Smooth muscle cell (in vitro differentiated cells): Measurements from ENCODE around the gene KCNK6. TPM values are rescaled to one million over a fixed set of nuclear protein-coding genes. Genes with fewer than 3 reads are reported as not detected.
"Not testable (repeated sequence)": the region's sequence is repeated elsewhere in the genome, so short reads cannot be mapped to it uniquely, and the experiment has no call there.

Source experiments
- DNase-seq: peaks from one replicate; lab custom pipeline; 2025; ENCODE audit not compliant: unreplicated experiment; lab: John Stamatoyannopoulos, UW
- H2AFZ ChIP-seq: fragments of 200-600 bp; sonication (generic); 2 replicates; pipeline ENCODE4 v1.6.0; 2016; ENCODE audit warnings: antibody characterized with exemption, low read depth, mild to moderate bottlenecking
- H3F3A ChIP-seq: fragments of 200-600 bp; sonication (generic); 2 replicates; pipeline ENCODE4 v1.6.0; 2017; ENCODE audit warnings: antibody characterized with exemption, low read depth
- H3K27ac ChIP-seq: fragments of 200-600 bp; sonication (generic); 2 replicates; pipeline ENCODE4 v1.5.1; 2016; ENCODE audit warnings: low read depth, mild to moderate bottlenecking
- H3K27me3 ChIP-seq: fragments of 200-600 bp; sonication (generic); 2 replicates; pipeline ENCODE4 v1.6.1; 2016; ENCODE audit warnings: low read depth, mild to moderate bottlenecking
- H3K36me3 ChIP-seq: fragments of 200-600 bp; sonication (generic); 2 replicates; pipeline ENCODE4 v1.5.1; 2016; ENCODE audit warnings: low read depth
- H3K4me1 ChIP-seq: fragments of 200-600 bp; sonication (generic); 2 replicates; pipeline ENCODE4 v1.5.1; 2016; ENCODE audit warnings: low read depth
- H3K4me2 ChIP-seq: fragments of 200-600 bp; sonication (generic); 2 replicates; pipeline ENCODE4 v1.6.0; 2016; ENCODE audit warnings: mild to moderate bottlenecking
- H3K4me3 ChIP-seq: fragments of 200-600 bp; sonication (generic); 2 replicates; pipeline ENCODE4 v1.5.1; 2016; ENCODE audit warnings: mild to moderate bottlenecking
- H3K79me2 ChIP-seq: fragments of 200-600 bp; sonication (generic); 2 replicates; pipeline ENCODE4 v1.6.0; 2016; ENCODE audit warnings: low read depth, mild to moderate bottlenecking
- H3K9ac ChIP-seq: fragments of 200-600 bp; sonication (generic); 2 replicates; pipeline ENCODE4 v1.6.0; 2016; ENCODE audit warnings: low read depth
- H3K9me3 ChIP-seq: fragments of 200-600 bp; sonication (generic); replicated peaks from 2 replicates; pipeline ENCODE4 v1.5.1; 2016; ENCODE audit warnings: low read depth
- H4K20me1 ChIP-seq: fragments of 200-600 bp; sonication (generic); 2 replicates; pipeline ENCODE4 v1.6.0; 2016; ENCODE audit warnings: low read depth
- WGBS: methylation state at CpG from one replicate; pipeline ENCODE4 v1.1.7; 2016; ENCODE audit warnings: low lambda C conversion rate; 5-methylcytosine and 5-hydroxymethylcytosine counted together
- polyA plus RNA-seq: library from polyadenylated mRNA; unstranded; fragments of >200 nt; fragmentation: Nextera tagmentation; extraction: Ambion mirVana; gene quantifications from 2 replicates; pipeline ENCODE4 v1.2.1, GENCODE V29; 2016
- total RNA-seq: library from RNA; depleted of rRNA; stranded (reverse); fragments of >200 nt; gene quantifications from 2 replicates; pipeline ENCODE4 v1.2.3, GENCODE V29; 2014
- TF ChIP-seq, protein P1 (sequence below): fragments of 200-600 bp; sonication (generic); IDR thresholded peaks from 2 replicates; pipeline ENCODE4 v1.5.1; 2017; ENCODE audit warnings: borderline replicate concordance, mild to moderate bottlenecking, antibody characterized with exemption; ENCODE audit not compliant: insufficient read depth, poor library complexity, severe bottlenecking

Gene KCNK6
- total and polyA plus RNA-seq, 2 experiments from 2014 or later, result 6.5 to 12.6 TPM

DNA sequence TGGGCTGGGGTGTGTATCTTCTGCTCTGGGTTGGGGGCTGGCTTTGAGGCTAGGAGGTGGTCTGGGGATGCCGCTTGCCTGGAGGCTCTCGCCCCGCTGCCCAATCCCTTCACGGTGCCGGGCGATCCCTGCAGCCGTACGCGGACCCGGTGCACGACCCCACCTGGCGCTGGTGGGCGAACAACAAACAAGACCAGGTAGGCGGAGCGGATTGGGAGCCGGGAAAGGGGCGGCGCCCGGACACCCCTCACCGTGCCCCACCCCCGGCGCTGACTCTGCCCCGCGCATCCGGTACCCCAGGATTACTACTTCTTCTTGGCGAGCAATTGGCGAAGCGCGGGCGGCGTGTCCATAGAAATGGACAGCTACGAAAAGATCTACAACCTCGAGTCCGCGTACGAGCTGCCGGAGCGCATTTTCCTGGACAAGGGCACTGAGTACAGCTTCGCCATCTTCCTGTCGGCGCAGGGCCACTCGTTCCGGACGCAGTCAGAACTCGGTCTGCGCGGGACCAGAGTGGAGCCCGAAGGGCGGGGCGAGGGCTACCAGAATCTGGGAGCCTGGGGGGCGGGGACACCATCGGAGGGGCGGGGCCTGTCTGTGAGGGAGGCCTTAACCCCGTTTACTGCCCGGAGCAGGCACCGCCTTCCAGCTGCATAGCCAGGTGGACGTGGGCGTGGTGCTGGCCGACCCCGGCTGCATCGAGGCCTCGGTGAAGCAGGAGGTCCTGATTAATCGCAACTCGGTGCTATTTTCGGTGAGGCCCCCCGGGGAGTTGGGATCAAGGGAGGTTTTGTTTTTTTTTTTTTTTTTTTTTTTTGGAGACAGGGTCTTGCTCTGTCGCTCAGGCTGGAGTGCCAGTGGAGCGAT, 42.7 kb downstream of the KCNK6 start:
- DNase-seq, result peak; percentile 40
- H3K27ac ChIP-seq, result no peak overlapping the region
- whole genome bisulfite sequencing, result 3% methylated on average over 68 of the region's 68 CpGs
- H2AFZ ChIP-seq, result peak overlapping the region; percentile 89
- no peaks in the 10 kb centered on the region for H3K9me3 ChIP-seq
- H3K79me2 ChIP-seq, result no peaks in the 10 kb centered on the region
- H3K4me1 ChIP-seq, result no peaks in the 10 kb centered on the region
- H3K4me2 ChIP-seq, result peak overlapping the region; percentile 99
- H4K20me1 ChIP-seq, result no peaks in the 10 kb centered on the region
- peak overlapping the region; percentile 70 for H3K4me3 ChIP-seq
- no peaks in the 10 kb centered on the region for H3F3A ChIP-seq
- H3K36me3 ChIP-seq, result no peaks in the 10 kb centered on the region
- TF ChIP-seq, protein P1, sequence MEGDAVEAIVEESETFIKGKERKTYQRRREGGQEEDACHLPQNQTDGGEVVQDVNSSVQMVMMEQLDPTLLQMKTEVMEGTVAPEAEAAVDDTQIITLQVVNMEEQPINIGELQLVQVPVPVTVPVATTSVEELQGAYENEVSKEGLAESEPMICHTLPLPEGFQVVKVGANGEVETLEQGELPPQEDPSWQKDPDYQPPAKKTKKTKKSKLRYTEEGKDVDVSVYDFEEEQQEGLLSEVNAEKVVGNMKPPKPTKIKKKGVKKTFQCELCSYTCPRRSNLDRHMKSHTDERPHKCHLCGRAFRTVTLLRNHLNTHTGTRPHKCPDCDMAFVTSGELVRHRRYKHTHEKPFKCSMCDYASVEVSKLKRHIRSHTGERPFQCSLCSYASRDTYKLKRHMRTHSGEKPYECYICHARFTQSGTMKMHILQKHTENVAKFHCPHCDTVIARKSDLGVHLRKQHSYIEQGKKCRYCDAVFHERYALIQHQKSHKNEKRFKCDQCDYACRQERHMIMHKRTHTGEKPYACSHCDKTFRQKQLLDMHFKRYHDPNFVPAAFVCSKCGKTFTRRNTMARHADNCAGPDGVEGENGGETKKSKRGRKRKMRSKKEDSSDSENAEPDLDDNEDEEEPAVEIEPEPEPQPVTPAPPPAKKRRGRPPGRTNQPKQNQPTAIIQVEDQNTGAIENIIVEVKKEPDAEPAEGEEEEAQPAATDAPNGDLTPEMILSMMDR, result no peak
- peaks cover 41% of the 10 kb centered on the region for H3K27me3 ChIP-seq
- no peak overlapping the region for H3K9ac ChIP-seq

DNA sequence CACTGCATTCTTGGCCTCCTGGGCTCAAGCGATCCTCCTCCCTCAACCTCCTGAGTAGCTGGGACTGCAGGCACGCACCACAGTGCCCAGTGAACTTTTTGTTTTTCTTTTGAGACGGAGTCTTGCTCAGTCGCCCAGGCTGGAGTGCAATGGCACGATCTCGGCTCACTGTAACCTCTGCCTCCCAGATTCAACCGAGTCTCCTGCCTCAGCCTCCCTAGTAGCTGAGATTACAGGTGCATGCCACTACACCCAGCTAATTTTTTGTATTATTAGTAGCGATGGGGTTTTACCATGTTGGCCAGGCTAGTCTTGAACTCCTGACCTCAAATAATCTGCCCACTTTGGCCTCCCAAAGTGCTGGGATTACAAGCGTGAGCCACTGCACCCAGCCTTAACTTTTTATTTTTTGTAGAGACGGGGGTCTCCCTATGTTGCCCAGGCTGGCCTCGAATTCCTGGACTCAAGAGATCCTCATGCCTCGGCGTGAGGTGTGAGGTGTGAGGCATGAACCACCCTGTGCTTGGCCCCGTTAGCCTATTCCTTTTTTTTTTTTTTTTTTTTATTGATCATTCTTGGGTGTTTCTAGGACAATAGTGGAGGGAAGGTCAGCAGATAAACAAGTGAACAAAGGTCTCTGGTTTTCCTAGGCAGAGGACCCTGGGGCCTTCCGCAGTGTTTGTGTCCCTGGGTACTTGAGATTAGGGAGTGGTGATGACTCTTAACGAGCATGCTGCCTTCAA, 43.5 kb downstream of the KCNK6 start:
- H3K79me2 ChIP-seq, H3K27ac ChIP-seq, H3K9me3 ChIP-seq, H3K4me3 ChIP-seq, DNase-seq, H4K20me1 ChIP-seq, H3F3A ChIP-seq, H3K4me1 ChIP-seq, H3K36me3 ChIP-seq, H3K9ac ChIP-seq, H2AFZ ChIP-seq: not testable (repeated sequence)
- WGBS, result 87% methylated on average over 14 of the region's 16 CpGs
- H3K27me3 ChIP-seq, result peaks cover 33% of the 10 kb centered on the region
- peak overlapping the region; percentile 99 for H3K4me2 ChIP-seq

DNA sequence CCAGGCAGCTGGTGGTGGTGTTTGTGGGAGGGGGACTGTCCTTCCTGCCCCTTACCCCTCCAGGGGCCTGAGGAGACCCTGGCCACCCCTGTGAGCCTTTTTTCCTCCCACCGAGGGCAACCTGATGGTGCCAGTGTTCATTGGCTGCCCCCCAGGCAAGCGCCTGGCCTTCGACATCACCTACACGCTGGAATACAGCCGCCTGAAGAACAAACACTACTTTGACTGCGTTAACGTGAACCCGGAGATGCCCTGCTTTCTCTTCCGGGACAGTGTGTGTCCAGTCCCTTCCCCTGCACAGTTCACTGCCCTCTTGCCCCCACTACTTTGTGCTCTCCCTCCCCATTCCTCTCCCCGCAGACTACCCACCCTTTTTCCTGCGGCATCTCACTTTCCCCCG, 47.4 kb downstream of the KCNK6 start:
- H4K20me1 ChIP-seq, result no peaks in the 10 kb centered on the region
- no peak overlapping the region for H2AFZ ChIP-seq
- H3K79me2 ChIP-seq, result no peaks in the 10 kb centered on the region
- TF ChIP-seq, protein P1, result no peak
- 87% methylated on average over 12 of the region's 12 CpGs for WGBS
- H3K4me1 ChIP-seq, result no peaks in the 10 kb centered on the region
- H3K9me3 ChIP-seq, result no peaks in the 10 kb centered on the region
- DNase-seq, result no peak
- no peaks in the 10 kb centered on the region for H3F3A ChIP-seq
- no peak overlapping the region for H3K27ac ChIP-seq
- H3K4me3 ChIP-seq, result no peak overlapping the region
- H3K27me3 ChIP-seq, result no peaks in the 10 kb centered on the region
- no peak overlapping the region for H3K4me2 ChIP-seq
- no peak overlapping the region for H3K9ac ChIP-seq
- H3K36me3 ChIP-seq, result no peaks in the 10 kb centered on the region

DNA sequence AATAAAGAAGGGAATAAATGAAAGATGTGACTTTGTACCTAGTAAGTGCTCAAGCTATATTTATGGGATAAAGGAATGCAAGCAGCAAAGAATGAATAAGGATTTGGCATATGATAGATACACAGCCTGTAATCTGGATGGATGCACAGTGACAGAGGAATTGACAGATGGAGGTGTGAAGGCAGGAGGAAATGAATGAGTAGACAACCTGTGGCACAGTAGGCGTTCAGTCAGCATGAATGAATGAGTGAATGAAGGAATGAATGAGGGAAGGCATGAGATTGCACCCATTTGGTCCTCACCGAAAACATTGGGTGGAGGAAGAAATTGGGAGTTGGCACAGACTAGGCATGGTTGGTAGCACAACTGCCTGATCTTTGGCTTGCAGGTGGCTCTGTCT, 49.9 kb downstream of the KCNK6 start:
- Histone ChIP-seq H3K27ac (no peak overlapping the region), H3K4me3 (no peak overlapping the region), H2AFZ (no peak overlapping the region), H3K79me2 (no peaks in the 10 kb centered on the region), H3K36me3 (no peaks in the 10 kb centered on the region), H3K4me1 (no peaks in the 10 kb centered on the region), H3K9me3 (no peaks in the 10 kb centered on the region), H4K20me1 (no peaks in the 10 kb centered on the region), H3K9ac (no peak overlapping the region), H3K27me3 (no peaks in the 10 kb centered on the region), H3K4me2 (no peak overlapping the region), H3F3A (no peaks in the 10 kb centered on the region)
- DNase-seq, result no peak
- 94% methylated on average over 2 of the region's 2 CpGs for WGBS
- TF ChIP-seq, protein P1, result no peak
